OCI-LY7 (cell line): Measurements from ENCODE around the gene CATSPERE.

Source experiments
- CTCF ChIP-seq: fragments of 200-600 bp; sonication (generic); conservative IDR thresholded peaks from 2 replicates; pipeline ENCODE4 v1.5.1; 2014; ENCODE audit warnings: mild to moderate bottlenecking, antibody characterized with exemption, low read length, moderate library complexity, mixed read lengths
- EZH2phosphoT487 ChIP-seq: fragments of 200-600 bp; sonication (generic); IDR thresholded peaks from 2 replicates; pipeline ENCODE4 v1.6.1; 2018; ENCODE audit warnings: low read depth, borderline replicate concordance, mild to moderate bottlenecking, mixed run types, antibody characterized with exemption, low read length, moderate library complexity, mixed read lengths

GRCh38 chr1:244662599-244662998 lies 201.5 kb downstream of the CATSPERE start:
- TF ChIP-seq CTCF (no peak), EZH2phosphoT487 (no peak)
